IPS-15b (cell line): ENCODE results near the gene CDK16.
"Not testable (repeated sequence)": the region's sequence is repeated elsewhere in the genome, so short reads cannot be mapped to it uniquely, and the experiment has no call there.

Experiments
- H3K27me3 ChIP-seq: one replicate; pipeline ENCODE4 v1.6.1; 2013; ENCODE audit warnings: low read length; ENCODE audit not compliant: control insufficient read depth, insufficient read depth
- H3K36me3 ChIP-seq: one replicate; pipeline ENCODE4 v1.6.1; 2013; ENCODE audit warnings: low read length; ENCODE audit not compliant: control insufficient read depth, insufficient read depth
- H3K4me1 ChIP-seq: one replicate; pipeline ENCODE4 v1.6.1; 2013; ENCODE audit warnings: mild to moderate bottlenecking, low read length; ENCODE audit not compliant: control insufficient read depth, insufficient read depth
- H3K4me3 ChIP-seq: one replicate; pipeline ENCODE4 v1.5.1; 2013; ENCODE audit warnings: low read depth, low read length
- H3K9ac ChIP-seq: one replicate; pipeline ENCODE4 v1.6.1; 2013; ENCODE audit warnings: low read depth, mild to moderate bottlenecking, low read length
- H3K9me3 ChIP-seq: one replicate; pipeline ENCODE4 v1.6.1; 2013; ENCODE audit warnings: mild to moderate bottlenecking, low read length; ENCODE audit not compliant: control insufficient read depth, insufficient read depth

Gene CDK16

GRCh38 chrX:47247999-47248320 lies 29.5 kb downstream of the CDK16 start:
- Histone ChIP-seq H3K36me3 (peaks cover 37% of the 10 kb centered on the region), H3K4me3 (no peak overlapping the region), H3K4me1 (no peaks in the 10 kb centered on the region), H3K9me3 (no peaks in the 10 kb centered on the region), H3K9ac (no peak overlapping the region), H3K27me3 (no peaks in the 10 kb centered on the region)

GRCh38 chrX:47248576-47248975 lies 30.1 kb downstream of the CDK16 start:
- Histone ChIP-seq H3K36me3 (peaks cover 33% of the 10 kb centered on the region), H3K9ac (no peak overlapping the region), H3K9me3 (no peaks in the 10 kb centered on the region), H3K4me1 (no peaks in the 10 kb centered on the region), H3K4me3 (no peak overlapping the region), H3K27me3 (no peaks in the 10 kb centered on the region)

- Histone ChIP-seq H3K9ac (no peak overlapping the region), H3K27me3 (no peaks in the 10 kb centered on the region), H3K4me1 (no peaks in the 10 kb centered on the region), H3K36me3 (peaks cover 23% of the 10 kb centered on the region), H3K9me3 (no peaks in the 10 kb centered on the region), H3K4me3 (no peak overlapping the region)
These were observed 31.5 kb downstream of the CDK16 start for GRCh38 chrX:47250017-47250347.

GRCh38 chrX:47257620-47258019 lies 39.1 kb downstream of the CDK16 start:
- not testable (repeated sequence) for H3K4me3 ChIP-seq, H3K27me3 ChIP-seq, H3K4me1 ChIP-seq, H3K36me3 ChIP-seq, H3K9me3 ChIP-seq, H3K9ac ChIP-seq

GRCh38 chrX:47264483-47265173 lies 46.1 kb downstream of the CDK16 start:
- H3K9me3 ChIP-seq = no peaks in the 10 kb centered on the region
- no peaks in the 10 kb centered on the region for H3K27me3 ChIP-seq
- no peak overlapping the region for H3K9ac ChIP-seq

GRCh38 chrX:47266643-47267042 lies 48.2 kb downstream of the CDK16 start:
- no peak overlapping the region for H3K4me3 ChIP-seq
- H3K27me3 ChIP-seq = no peaks in the 10 kb centered on the region
- H3K9me3 ChIP-seq = no peaks in the 10 kb centered on the region
- no peak overlapping the region for H3K9ac ChIP-seq
- H3K36me3 ChIP-seq = no peaks in the 10 kb centered on the region
- no peaks in the 10 kb centered on the region for H3K4me1 ChIP-seq

More at GRCh38 chrX:47264483-47265173, 46.1 kb downstream of the CDK16 start:
- Histone ChIP-seq H3K4me3 (no peak overlapping the region), H3K4me1 (no peaks in the 10 kb centered on the region), H3K36me3 (no peaks in the 10 kb centered on the region)

- Histone ChIP-seq H3K4me3 (no peak overlapping the region), H3K9ac (no peak overlapping the region), H3K9me3 (no peaks in the 10 kb centered on the region), H3K36me3 (no peaks in the 10 kb centered on the region), H3K4me1 (no peaks in the 10 kb centered on the region), H3K27me3 (no peaks in the 10 kb centered on the region)
These were observed 53.5 kb downstream of the CDK16 start for GRCh38 chrX:47272013-47272408.

GRCh38 chrX:47273011-47273730 lies 54.7 kb downstream of the CDK16 start:
- no peaks in the 10 kb centered on the region for H3K27me3 ChIP-seq

GRCh38 chrX:47278691-47279090 lies 60.2 kb downstream of the CDK16 start:
- no peak overlapping the region for H3K4me3 ChIP-seq
- H3K9ac ChIP-seq = no peak overlapping the region
- H3K27me3 ChIP-seq = no peaks in the 10 kb centered on the region
- H3K36me3 ChIP-seq = no peaks in the 10 kb centered on the region
- no peaks in the 10 kb centered on the region for H3K4me1 ChIP-seq
- no peaks in the 10 kb centered on the region for H3K9me3 ChIP-seq

More at GRCh38 chrX:47273011-47273730, 54.7 kb downstream of the CDK16 start:
- H3K4me3 ChIP-seq = no peak overlapping the region
- no peaks in the 10 kb centered on the region for H3K9me3 ChIP-seq
- H3K4me1 ChIP-seq = no peaks in the 10 kb centered on the region
- no peaks in the 10 kb centered on the region for H3K36me3 ChIP-seq
- H3K9ac ChIP-seq = no peak overlapping the region
